K562 (cell line): ENCODE results near the gene GBA2. TPM values are rescaled to one million over a fixed set of nuclear protein-coding genes. Genes with fewer than 3 reads are reported as not detected.

Experiments used
- ASH1L ChIP-seq: fragments of 450-650 bp; IDR thresholded peaks from 2 replicates; pipeline ENCODE4 v1.6.1; 2018; ENCODE audit warnings: borderline replicate concordance, mild to moderate bottlenecking, low read depth; ENCODE audit not compliant: partially characterized antibody
- E2F8 ChIP-seq: fragments of 450-650 bp; IDR thresholded peaks from 2 replicates; pipeline ENCODE4 v1.7.1; 2018; ENCODE audit warnings: mild to moderate bottlenecking, low read depth; ENCODE audit not compliant: partially characterized antibody
- NEUROD1 ChIP-seq: fragments of 150-350 bp; IDR thresholded peaks from 2 replicates; pipeline ENCODE4 v1.6.1; 2014; ENCODE audit warnings: borderline replicate concordance, low read length, low read depth; ENCODE audit not compliant: partially characterized antibody
- PHF8 ChIP-seq: fragments of 200-600 bp; sonication (generic); IDR thresholded peaks from 2 replicates; pipeline ENCODE4 v1.6.1; 2012; ENCODE audit warnings: mixed run types, mild to moderate bottlenecking, inconsistent platforms, low read length, moderate library complexity, borderline replicate concordance
- SMC3 ChIP-seq: conservative IDR thresholded peaks from 2 replicates; pipeline ENCODE4 v1.6.1; 2011; ENCODE audit warnings: low read depth, low read length, improper control_type of control experiment; ENCODE audit not compliant: insufficient read depth
- polyA plus RNA-seq, 8 experiments: library from polyadenylated mRNA; depleted of rRNA in 4 of 8; stranded (reverse) in 5 of 8; unstranded in 3 of 8; fragments of >200 nt; fragmentation: Nextera tagmentation in 2 of 8; fragmentation: Illumina TruSeq in 1 of 8; extraction: Ambion mirVana in 2 of 8; extraction: Trizol in 1 of 8; gene quantifications; 2 replicates each; pipeline versions ENCODE4 v1.2.1 to v1.2.3, GENCODE V29; 2011 to 2014; ENCODE audit warnings: inconsistent platforms in 1 of 8, missing spikeins in 1 of 8
- total RNA-seq, 7 experiments: library from RNA; depleted of rRNA in 6 of 7; stranded (reverse); fragments of >200 nt in 6 of 7; fragmentation: Illumina TruSeq in 2 of 7; extraction: Trizol in 2 of 7; gene quantifications; 2 replicates each; pipeline versions ENCODE4 v1.2.1 to v1.2.3, GENCODE V29; 2011 to 2021; ENCODE audit warnings: low replicate concordance in 1 of 7
- TF ChIP-seq, protein P1 (sequence below), 2 experiments: fragments of 450-650 bp; IDR thresholded peaks; 2 replicates each; pipeline ENCODE4 v1.6.1; 2018; ENCODE audit warnings: mild to moderate bottlenecking in 2 of 2, low read depth in 1 of 2; ENCODE audit not compliant: partially characterized antibody in 2 of 2

Gene GBA2
- total and polyA plus RNA-seq, 9 of the 15 experiments (the other 6 are each of a cell fraction or from before 2014, with no cell fraction given) = 14.1 to 60.4 (median 32.1) TPM

DNA sequence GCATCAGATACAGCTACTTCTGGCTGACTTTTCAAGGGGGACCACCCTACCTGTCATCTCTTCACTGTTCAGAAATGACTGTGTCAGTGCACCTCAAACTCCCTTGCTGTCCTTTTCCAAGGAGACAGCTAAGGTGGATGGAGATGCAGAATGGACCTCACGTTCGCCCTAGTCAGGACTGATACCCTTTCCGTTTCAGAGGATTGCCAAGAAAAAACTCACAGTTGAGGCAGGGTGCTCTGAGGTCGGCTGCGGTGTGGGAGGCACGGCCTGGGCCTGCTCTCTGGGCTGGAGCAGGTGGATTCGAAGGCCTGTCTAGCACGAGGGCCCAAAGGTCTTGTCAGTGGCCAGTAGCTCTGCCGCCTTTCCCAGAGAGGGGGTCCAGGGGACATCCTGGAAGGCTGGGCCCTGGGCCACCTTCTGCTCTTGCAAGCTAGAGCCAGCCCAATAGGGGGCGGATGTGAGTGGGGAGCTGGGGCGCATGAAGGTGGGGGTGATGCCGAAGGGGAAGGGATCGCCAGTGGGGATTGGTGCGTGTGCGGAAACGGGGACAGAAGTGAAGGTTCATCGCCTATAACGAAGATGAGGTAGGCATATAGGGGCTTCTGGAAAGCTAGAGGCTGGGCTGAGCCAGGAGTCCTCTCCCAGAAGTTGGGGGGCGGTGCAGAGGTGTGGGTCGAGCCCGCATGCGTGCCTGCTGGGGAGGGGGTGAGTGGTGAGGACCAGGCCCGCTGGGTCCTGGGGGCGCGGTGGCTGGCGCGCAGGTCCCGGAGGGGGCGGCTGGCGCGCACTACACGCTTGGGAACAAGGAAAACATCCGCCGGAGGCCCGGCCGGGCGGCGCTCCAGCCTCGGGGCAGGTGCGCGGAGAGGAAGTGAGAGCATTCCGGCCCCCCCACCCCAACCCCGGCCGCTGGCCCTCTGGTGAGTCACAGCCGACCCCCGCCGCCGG is 7.5 kb upstream of the GBA2 start (continued):
- TF ChIP-seq E2F8 (no peak), NEUROD1 (no peak), SMC3 (no peak), ASH1L (no peak), PHF8 (peak; percentile 35; the same call in 1 of the 2 replicates)
- TF ChIP-seq, protein P1, sequence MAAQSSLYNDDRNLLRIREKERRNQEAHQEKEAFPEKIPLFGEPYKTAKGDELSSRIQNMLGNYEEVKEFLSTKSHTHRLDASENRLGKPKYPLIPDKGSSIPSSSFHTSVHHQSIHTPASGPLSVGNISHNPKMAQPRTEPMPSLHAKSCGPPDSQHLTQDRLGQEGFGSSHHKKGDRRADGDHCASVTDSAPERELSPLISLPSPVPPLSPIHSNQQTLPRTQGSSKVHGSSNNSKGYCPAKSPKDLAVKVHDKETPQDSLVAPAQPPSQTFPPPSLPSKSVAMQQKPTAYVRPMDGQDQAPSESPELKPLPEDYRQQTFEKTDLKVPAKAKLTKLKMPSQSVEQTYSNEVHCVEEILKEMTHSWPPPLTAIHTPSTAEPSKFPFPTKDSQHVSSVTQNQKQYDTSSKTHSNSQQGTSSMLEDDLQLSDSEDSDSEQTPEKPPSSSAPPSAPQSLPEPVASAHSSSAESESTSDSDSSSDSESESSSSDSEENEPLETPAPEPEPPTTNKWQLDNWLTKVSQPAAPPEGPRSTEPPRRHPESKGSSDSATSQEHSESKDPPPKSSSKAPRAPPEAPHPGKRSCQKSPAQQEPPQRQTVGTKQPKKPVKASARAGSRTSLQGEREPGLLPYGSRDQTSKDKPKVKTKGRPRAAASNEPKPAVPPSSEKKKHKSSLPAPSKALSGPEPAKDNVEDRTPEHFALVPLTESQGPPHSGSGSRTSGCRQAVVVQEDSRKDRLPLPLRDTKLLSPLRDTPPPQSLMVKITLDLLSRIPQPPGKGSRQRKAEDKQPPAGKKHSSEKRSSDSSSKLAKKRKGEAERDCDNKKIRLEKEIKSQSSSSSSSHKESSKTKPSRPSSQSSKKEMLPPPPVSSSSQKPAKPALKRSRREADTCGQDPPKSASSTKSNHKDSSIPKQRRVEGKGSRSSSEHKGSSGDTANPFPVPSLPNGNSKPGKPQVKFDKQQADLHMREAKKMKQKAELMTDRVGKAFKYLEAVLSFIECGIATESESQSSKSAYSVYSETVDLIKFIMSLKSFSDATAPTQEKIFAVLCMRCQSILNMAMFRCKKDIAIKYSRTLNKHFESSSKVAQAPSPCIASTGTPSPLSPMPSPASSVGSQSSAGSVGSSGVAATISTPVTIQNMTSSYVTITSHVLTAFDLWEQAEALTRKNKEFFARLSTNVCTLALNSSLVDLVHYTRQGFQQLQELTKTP (IDR thresholded peaks at IDR 0.05; ENCODE audit: low read depth in 1 of 2, partially characterized antibody in 2 of 2) = no peak
